ENCODE measurements around the gene ADD3. TPM values are rescaled to one million over a fixed set of nuclear protein-coding genes. Genes with fewer than 3 reads are reported as not detected.

The ADD3 gene
- total RNA-seq, 1 donor from 2014 or later = 57.4 TPM

DNA sequence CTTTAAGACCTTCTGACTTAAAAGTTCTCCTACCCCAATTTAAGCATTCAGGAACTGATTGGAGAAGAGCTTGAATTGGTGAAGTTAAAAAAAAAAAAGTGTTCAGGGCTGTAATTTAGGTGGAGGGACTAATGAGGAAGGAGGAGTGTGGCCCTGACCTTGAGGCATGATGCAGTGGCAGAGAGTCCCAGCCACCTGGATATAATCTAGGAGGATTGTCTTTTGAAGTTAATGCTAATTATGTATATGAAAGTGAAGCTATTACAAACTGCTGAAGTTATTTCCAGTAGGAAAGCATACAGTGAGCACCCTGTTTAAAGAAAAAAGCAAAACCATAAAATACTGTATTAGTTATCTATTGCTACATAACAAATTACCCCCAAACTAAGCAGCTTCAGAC lies 31.5 kb downstream of the ADD3 start:
- intact Hi-C loops (cut with DNase I) = no loop called here

DNA sequence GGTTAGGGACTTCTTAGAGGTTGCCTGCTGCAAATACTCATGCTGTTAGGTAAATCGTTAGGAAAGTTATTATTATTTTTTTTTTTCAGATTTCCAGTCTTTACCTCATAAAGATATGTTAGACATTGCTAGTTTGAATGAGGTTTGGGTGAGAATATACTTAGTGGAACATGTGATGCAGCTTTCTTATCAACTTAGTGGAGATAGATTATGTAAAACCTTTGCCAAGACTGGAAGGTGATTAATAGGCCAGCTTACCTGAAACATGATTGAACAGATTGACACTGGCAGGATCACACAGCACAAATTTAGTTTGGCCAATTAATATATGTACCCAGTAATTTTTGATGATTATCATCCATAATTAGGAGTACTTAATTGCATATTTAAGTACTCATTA lies 32.3 kb downstream of the ADD3 start:
- Histone ChIP-seq H3K9me3 (no peaks in the 10 kb centered on the region), H3K4me3 (no peak overlapping the region), H3K4me1 (no peaks in the 10 kb centered on the region), H3K36me3 (no peaks in the 10 kb centered on the region), H3K27me3 (no peaks in the 10 kb centered on the region), H3K27ac (no peak overlapping the region)
- TF ChIP-seq, protein P1, sequence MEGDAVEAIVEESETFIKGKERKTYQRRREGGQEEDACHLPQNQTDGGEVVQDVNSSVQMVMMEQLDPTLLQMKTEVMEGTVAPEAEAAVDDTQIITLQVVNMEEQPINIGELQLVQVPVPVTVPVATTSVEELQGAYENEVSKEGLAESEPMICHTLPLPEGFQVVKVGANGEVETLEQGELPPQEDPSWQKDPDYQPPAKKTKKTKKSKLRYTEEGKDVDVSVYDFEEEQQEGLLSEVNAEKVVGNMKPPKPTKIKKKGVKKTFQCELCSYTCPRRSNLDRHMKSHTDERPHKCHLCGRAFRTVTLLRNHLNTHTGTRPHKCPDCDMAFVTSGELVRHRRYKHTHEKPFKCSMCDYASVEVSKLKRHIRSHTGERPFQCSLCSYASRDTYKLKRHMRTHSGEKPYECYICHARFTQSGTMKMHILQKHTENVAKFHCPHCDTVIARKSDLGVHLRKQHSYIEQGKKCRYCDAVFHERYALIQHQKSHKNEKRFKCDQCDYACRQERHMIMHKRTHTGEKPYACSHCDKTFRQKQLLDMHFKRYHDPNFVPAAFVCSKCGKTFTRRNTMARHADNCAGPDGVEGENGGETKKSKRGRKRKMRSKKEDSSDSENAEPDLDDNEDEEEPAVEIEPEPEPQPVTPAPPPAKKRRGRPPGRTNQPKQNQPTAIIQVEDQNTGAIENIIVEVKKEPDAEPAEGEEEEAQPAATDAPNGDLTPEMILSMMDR (IDR thresholded peaks at IDR 0.05) = no peak
- DNase-seq = no peak
- ATAC-seq = no peak
- intact Hi-C loops (cut with DNase I) = no loop called here

More for the DNA sequence above, 31.5 kb downstream of the ADD3 start:
- Histone ChIP-seq H3K4me3 (no peak overlapping the region), H3K27ac (no peak overlapping the region), H3K9me3 (no peaks in the 10 kb centered on the region), H3K4me1 (no peaks in the 10 kb centered on the region), H3K36me3 (no peaks in the 10 kb centered on the region), H3K27me3 (no peaks in the 10 kb centered on the region)
- DNase-seq (no peak), ATAC-seq (no peak)
- TF ChIP-seq, protein P1 (IDR thresholded peaks at IDR 0.05) = no peak

DNA sequence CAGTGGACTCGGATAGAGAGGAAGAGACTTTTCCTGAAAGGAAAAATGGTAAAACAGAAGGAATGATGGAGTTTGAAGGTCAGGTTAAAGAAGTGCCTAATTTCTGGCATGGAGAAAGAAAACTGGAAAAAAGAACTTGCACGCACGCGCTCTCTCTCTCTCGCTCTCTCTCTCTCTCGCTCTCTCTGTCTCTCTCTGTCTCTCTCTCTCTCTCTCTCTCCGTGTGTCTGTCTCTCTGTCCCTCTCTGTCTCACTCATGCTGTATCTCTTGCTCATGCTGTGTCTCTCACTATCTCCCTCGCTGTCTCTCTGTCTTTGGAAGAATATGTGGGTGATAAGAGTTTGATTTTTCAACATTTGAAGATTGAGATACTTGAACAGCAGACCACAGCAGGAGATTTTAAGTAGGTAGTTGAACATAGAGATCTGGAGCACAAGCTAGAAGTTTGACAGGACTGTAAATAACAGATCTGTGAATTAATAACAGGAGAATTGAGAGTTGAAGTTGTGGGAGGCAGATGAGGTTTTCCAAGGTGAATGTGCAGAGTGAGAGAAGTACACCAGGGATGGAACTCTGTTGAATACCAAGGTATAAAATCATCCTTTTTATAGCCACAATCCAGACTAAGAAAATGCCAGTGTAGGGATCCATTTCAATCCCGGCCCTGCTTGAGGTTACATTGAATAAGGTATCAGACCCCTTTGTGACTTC lies 33.1 kb downstream of the ADD3 start:
- Histone ChIP-seq H3K27ac (no peak overlapping the region), H3K27me3 (no peaks in the 10 kb centered on the region), H3K4me3 (no peak overlapping the region), H3K36me3 (no peaks in the 10 kb centered on the region), H3K9me3 (no peaks in the 10 kb centered on the region), H3K4me1 (no peaks in the 10 kb centered on the region)
- DNase-seq (no peak), ATAC-seq (no peak)
- intact Hi-C loops (cut with DNase I) = no loop called here
- TF ChIP-seq, protein P1 (IDR thresholded peaks at IDR 0.05) = no peak

DNA sequence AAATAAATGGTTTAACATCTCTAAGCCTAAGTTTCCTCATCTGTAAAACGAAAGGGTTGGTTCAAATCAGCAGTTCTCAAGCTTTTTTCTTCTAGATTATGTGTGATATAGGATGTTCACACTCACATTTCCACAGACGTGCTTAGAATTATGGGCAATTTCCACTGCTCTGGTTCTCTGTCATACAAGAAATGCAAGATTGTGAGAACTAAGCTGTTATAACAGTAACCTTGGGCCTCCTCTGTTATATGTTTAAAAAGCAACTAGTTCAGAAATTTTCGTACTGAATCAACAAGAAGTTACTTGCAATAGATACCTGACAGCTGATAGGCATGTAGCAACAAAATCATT lies 33.7 kb downstream of the ADD3 start:
- TF ChIP-seq, protein P1 (IDR thresholded peaks at IDR 0.05) = no peak
- Histone ChIP-seq H3K4me3 (no peak overlapping the region), H3K27me3 (no peaks in the 10 kb centered on the region), H3K36me3 (no peaks in the 10 kb centered on the region), H3K27ac (no peak overlapping the region), H3K9me3 (no peaks in the 10 kb centered on the region), H3K4me1 (no peaks in the 10 kb centered on the region)
- ATAC-seq (no peak), DNase-seq (no peak)
- intact Hi-C loops (cut with DNase I) = no loop called here

DNA sequence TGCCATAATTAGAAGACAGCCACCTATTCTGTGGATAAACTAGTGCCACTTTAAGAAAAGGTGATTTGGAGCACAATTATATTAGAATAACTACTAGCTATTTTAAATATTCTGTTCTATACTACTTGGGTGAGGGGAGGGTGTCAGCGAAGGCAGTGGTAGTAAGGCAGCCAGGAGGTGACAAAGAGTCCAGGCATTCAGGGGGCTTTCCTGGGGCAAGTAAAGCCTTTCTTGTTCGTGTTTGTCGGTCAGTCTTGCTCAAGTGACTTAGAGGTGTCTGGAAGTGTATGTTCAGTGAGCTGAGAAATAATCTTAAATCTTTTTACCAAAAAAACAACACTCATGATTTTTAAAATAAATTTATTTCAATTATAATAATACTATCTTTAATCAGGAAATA lies 34.4 kb downstream of the ADD3 start:
- intact Hi-C loops (cut with DNase I) = no loop called here
- Histone ChIP-seq H3K27ac (no peak overlapping the region), H3K4me3 (no peak overlapping the region), H3K27me3 (no peaks in the 10 kb centered on the region), H3K9me3 (no peaks in the 10 kb centered on the region), H3K4me1 (no peaks in the 10 kb centered on the region), H3K36me3 (no peaks in the 10 kb centered on the region)
- TF ChIP-seq, protein P1 (IDR thresholded peaks at IDR 0.05) = no peak
- no peak for DNase-seq
- no peak for ATAC-seq

DNA sequence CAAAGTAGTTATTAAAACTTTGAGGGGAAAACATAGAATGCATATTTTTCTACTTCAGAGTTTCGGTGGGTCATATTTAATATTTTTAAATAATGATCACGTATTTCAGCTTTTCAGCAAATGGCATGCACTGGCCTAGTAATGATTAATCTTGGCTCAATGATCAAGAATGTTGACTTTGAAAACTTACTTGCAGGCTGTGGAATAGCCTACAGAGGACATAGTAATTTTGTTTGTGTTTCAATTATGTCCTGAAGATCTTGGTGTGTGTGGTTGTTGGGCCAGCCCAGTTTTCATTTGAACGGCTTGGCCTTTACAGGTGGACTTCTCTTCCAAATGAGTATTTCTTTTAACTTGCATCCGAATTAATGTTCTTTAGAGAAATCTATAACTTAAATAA lies 35.1 kb downstream of the ADD3 start:
- DNase-seq (no peak), ATAC-seq (no peak)
- Histone ChIP-seq H3K4me3 (no peak overlapping the region), H3K27ac (no peak overlapping the region), H3K27me3 (no peaks in the 10 kb centered on the region), H3K9me3 (no peaks in the 10 kb centered on the region), H3K4me1 (no peaks in the 10 kb centered on the region), H3K36me3 (no peaks in the 10 kb centered on the region)
- intact Hi-C loops (cut with DNase I) = no loop called here
- TF ChIP-seq, protein P1 (IDR thresholded peaks at IDR 0.05) = no peak
